Activated CD4-positive, alpha-beta T cell treated with anti-CD3 and anti-CD28 coated beads, Interleukin-10, Interleukin-2, amounts not matched to agents 100 ng/mL and 50 ng/mL, durations not matched to agents 16 hours and 8 hours (primary cell): ENCODE data around the gene DSCAML1.

Experiments used
- DNase-seq: peaks from one replicate; pipeline ENCODE4 v3.0.0-alpha.2; 2020

Gene DSCAML1

GRCh38 chr11:117437041-117437790 lies 359.8 kb downstream of the DSCAML1 start:
- no peak for DNase-seq

GRCh38 chr11:117435326-117435725 lies 361.7 kb downstream of the DSCAML1 start:
- DNase-seq = no peak

DNA sequence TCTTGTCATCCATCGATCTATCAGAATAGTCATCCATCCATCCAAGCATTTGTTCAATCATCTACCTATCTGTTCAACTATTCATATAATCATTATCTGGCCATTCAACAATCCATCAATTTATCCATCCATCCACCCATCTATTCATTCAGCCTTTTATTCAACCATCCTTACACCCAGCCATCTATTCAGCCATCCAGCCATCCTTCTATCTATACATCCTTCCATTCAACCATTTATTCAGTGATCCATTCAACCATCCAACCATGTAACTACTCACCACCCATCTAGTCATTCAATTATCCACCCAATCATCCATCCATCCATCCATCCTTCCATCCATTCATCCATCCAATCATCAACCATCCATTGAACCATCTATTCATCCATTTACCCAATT lies 362.5 kb downstream of the DSCAML1 start:
- no peak for DNase-seq

DNA sequence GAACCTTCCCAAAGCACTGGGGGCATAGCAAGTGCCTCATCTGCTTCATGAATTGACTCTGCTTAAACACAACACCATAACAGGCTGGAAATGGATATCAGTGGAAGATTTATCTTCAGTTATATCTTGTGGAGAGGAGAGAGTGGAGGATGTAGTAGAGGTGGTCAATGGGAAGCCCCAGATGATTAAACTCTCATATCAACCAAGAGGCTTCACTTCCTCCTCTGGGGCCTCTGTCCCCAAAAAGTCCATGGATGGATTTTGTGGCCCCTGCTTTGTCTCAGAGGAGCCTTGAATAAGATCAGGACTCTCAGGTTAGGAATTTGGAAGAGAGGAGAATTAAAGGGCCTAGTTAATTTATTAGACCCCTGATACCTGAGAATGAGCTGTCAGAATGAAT lies 363.3 kb downstream of the DSCAML1 start:
- no peak for DNase-seq

- no peak for DNase-seq
Observed at GRCh38 chr11:117431436-117431835, 365.6 kb downstream of the DSCAML1 start.

- DNase-seq = peak; percentile 10
Observed at GRCh38 chr11:117430293-117430955, 366.6 kb downstream of the DSCAML1 start.

- DNase-seq = no peak
Observed at GRCh38 chr11:117428856-117429229, 368.2 kb downstream of the DSCAML1 start.

GRCh38 chr11:117428186-117428855 lies 368.7 kb downstream of the DSCAML1 start:
- DNase-seq = no peak

GRCh38 chr11:117427356-117427874 lies 369.6 kb downstream of the DSCAML1 start:
- DNase-seq = no peak

DNA sequence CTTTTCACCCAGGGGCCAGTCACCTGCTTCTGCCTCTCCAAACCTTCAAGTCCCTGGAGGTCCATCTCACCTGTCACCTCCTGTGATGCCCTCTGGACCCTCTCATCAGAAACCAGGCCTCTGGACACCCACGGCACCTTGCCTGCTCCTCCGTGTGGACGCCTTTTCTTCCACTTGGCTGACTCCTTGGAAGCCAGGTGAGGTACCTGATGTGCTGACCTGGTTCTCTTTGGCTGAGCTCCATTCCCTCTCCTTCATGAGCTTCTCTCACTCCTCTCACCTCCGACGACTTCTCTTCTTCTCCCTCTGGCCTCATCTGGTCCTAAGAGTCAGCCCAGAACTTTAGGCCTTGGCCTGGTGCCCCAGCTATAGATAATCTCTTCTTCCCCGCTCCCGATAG lies 370.1 kb downstream of the DSCAML1 start:
- DNase-seq = no peak

DNA sequence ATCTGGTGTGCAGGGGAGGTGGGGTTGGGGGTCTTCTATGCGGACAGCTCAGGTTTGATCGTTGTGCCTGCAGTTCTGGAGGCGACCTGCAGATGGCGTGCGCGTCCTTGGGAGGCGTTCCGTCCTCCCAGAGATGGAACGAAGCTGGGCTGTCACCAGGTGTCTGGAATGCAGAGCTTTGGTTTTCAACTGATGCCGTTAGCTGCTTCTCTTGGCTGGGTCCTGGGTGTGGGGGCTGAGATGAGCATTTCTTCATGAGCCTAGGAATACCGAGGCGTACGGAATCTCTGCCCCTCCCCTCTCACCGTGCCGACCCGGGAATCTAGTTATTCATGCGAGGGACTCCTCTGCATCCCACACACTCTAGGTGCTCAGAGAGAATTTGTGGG lies 370.7 kb downstream of the DSCAML1 start:
- peak; percentile 72 for DNase-seq

GRCh38 chr11:117425679-117426296 lies 371.2 kb downstream of the DSCAML1 start:
- DNase-seq = no peak

GRCh38 chr11:117424781-117425180 lies 372.2 kb downstream of the DSCAML1 start:
- no peak for DNase-seq

- no peak for DNase-seq
Observed at GRCh38 chr11:117423046-117423575, 373.9 kb downstream of the DSCAML1 start.

DNA sequence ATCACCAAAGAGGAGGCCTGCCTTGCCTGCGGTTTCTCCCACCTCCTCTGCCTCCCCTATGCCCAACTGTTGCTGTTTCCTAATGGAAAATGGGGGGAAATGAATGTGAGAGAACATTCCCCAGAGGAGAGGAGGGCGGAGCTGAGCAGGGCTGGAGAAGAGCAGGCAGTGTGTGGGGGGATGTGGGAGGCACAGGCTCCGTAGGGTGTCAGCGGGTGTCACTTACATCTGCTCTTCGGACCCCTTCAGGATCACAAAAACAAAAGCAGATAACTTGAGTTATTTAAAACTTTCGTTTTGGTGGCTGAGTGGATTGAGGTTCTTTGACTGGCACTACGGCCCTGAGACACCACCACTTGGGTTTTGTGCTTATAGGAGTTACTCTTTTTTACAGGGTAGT lies 375.5 kb downstream of the DSCAML1 start:
- no peak for DNase-seq

GRCh38 chr11:117421041-117421440 lies 376.0 kb downstream of the DSCAML1 start:
- no peak for DNase-seq

DNA sequence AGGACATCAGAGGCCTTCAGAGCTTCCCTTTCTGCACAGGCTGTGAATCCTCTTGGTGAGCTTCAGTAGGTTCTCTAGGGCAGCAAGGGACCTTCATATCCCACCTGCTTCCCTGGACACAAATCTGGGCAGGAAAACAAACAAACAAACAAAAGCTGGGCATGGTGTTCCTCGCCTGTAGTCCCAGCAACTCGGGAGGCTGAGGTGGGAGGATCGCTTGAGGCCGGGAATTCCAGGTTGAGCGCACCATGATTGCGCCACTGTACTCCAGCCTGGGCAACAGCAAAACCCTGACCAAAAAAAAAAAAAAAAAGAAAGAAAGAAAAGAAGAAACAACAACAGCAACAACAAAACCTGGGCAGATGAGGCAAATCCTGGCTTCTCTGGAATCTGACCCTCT lies 376.4 kb downstream of the DSCAML1 start:
- DNase-seq = no peak

DNA sequence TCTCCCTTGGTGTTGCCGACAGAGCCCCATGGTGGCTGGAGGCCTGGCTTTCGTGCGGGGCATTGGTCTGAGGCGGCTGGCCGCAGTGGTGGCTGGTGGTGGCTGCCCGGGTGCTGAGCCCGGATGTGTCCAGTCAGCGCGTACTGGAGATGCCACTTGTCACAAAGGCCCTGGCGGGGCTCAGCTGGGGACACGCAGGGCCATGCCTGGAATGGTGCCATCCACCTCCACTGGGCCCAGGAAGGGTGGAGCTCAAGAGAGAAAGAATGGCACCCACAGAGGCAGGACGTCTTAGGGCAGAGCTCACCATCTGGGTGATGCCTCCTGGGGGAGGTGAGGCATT lies 376.9 kb downstream of the DSCAML1 start:
- no peak for DNase-seq

- DNase-seq = no peak
Observed at GRCh38 chr11:117419482-117420142, 377.4 kb downstream of the DSCAML1 start.

GRCh38 chr11:117418737-117419481 lies 378.1 kb downstream of the DSCAML1 start:
- DNase-seq = no peak

DNA sequence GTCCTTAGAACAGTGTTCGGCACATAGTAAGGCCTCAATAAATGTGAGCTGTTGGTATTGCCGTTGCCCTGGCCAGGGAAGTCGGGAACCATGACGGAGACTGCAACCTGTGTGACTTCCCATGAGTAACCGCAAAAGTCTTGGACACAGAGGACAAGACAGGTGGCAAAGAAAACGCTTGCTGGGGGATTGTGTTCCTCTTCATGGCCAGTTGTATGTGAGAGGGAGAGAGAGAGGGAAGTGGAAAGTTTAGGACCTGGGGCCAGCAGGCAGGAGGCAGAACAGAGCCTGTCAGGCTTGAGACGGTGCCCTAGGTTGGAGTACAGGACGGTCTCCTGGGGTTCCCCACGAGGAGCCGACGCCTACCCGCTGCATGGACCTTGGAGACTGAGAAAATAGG lies 379.2 kb downstream of the DSCAML1 start:
- DNase-seq = no peak

- no peak for DNase-seq
Observed at GRCh38 chr11:117417342-117417741, 379.7 kb downstream of the DSCAML1 start.
